ENCODE measurements around the gene CRLF1.

DNA sequence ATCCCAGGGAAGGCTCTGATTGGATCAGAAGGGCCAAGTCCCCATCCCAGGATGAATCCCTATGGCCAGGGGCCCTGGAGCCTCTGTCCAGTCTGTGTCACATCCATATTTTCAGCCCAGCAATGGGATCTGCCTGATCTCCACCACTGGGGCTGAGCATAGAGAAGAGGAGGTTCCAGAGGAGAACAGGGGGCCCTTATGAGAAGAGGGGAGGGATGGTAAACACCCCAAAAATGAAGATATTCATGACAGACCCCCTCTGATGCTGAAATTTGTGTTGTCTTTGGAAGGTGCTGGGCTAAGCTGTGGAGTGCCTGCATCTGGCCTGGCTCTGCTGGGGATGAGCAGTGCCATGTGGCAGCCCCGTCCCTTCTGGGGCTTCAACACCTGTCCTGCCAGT lies 44.7 kb upstream of the CRLF1 start:
- TF ChIP-seq POLR2AphosphoS5 (IDR thresholded peaks at IDR 0.05; ENCODE audit: low read depth, low read length) = no peak
- no peak for TF ChIP-seq POLR2A (IDR thresholded peaks at IDR 0.05; ENCODE audit: low read depth, low read length)

All from GM12891 (cell line).